Smooth muscle cell of the pulmonary artery (primary cell): ENCODE measurements around the gene B4GALNT1. TPM values are rescaled to one million over a fixed set of nuclear protein-coding genes. Genes with fewer than 3 reads are reported as not detected.

Source experiments
- total RNA-seq: library from RNA; depleted of rRNA; stranded (reverse); fragments of >200 nt; gene quantifications from 2 replicates; pipeline ENCODE4 v1.2.3, GENCODE V29; 2014

The B4GALNT1 gene
- total RNA-seq, result 6.4 and 14.5 TPM in 2 replicates

GRCh38 chr12:57632958-57633840 lies at the start of gene B4GALNT1:
Gene B4GALNT1, minus strand, starts transcription at chr12:57633201. Its CDS starts 1,069 bp downstream, at chr12:57632132.

GRCh38 chr12:57611108-57611826 lies 21.7 kb downstream of the B4GALNT1 start, which contains the start of gene ARHGEF25:
Gene ARHGEF25, plus strand, starts transcription at chr12:57611435. Its CDS starts 460 bp downstream, at chr12:57611895.

GRCh38 chr12:57604454-57604991 lies 28.5 kb downstream of the B4GALNT1 start, which contains the start of gene DTX3:
Gene DTX3, plus strand, starts transcription at chr12:57604824. Its CDS starts 1,694 bp downstream, at chr12:57606518.

GRCh38 chr12:57590864-57591781 lies 41.9 kb downstream of the B4GALNT1 start, which contains the start of gene PIP4K2C:
Gene PIP4K2C, plus strand, starts transcription at chr12:57591192. Its CDS starts 98 bp downstream, at chr12:57591290.

Other genes starting within 250 kb of the B4GALNT1 start
- gene R3HDM2, start 202.2 kb downstream of the B4GALNT1 start, total RNA-seq, result 27.4 and 33.8 TPM in 2 replicates
- gene INHBC, start 198.4 kb downstream of the B4GALNT1 start, total RNA-seq, result not detected in 2 replicates
- gene INHBE, start 177.9 kb downstream of the B4GALNT1 start, total RNA-seq, result 2.0 and 2.1 TPM in 2 replicates
- gene GLI1, start 173.4 kb downstream of the B4GALNT1 start, total RNA-seq, result 0.26 and 0.76 TPM in 2 replicates
- gene ARHGAP9, start 153.3 kb downstream of the B4GALNT1 start, total RNA-seq, result 0.07 and 0.33 TPM in 2 replicates
- gene MARS1, start 145.1 kb downstream of the B4GALNT1 start, total RNA-seq, result 137 and 193 TPM in 2 replicates
- 42.5 and 66.2 TPM in 2 replicates for gene DDIT3, start 112.7 kb downstream of the B4GALNT1 start, total RNA-seq
- gene MBD6, start 110.4 kb downstream of the B4GALNT1 start, total RNA-seq, result 8.2 and 15.3 TPM in 2 replicates
- gene DCTN2, start 86.0 kb downstream of the B4GALNT1 start, total RNA-seq, result 99.9 and 100.0 TPM in 2 replicates
- gene KIF5A, start 83.2 kb downstream of the B4GALNT1 start, total RNA-seq, result 0.98 and 2.1 TPM in 2 replicates
- 22.9 and 28.2 TPM in 2 replicates for gene PIP4K2C, start 42.0 kb downstream of the B4GALNT1 start, total RNA-seq
- 15.6 and 24.3 TPM in 2 replicates for gene DTX3, start 28.4 kb downstream of the B4GALNT1 start, total RNA-seq
- 31.5 and 31.7 TPM in 2 replicates for gene ARHGEF25, start 21.8 kb downstream of the B4GALNT1 start, total RNA-seq
- gene OS9, start 60.9 kb upstream of the B4GALNT1 start, total RNA-seq, result 330 and 353 TPM in 2 replicates
- 0.17 and 0.20 TPM in 2 replicates for gene AGAP2, start 105.5 kb upstream of the B4GALNT1 start, total RNA-seq
- 51.1 and 81.8 TPM in 2 replicates for gene TSPAN31, start 111.8 kb upstream of the B4GALNT1 start, total RNA-seq
- 152 and 184 TPM in 2 replicates for gene CDK4, start 119.1 kb upstream of the B4GALNT1 start, total RNA-seq
- 4.2 and 6.2 TPM in 2 replicates for gene MARCHF9, start 121.9 kb upstream of the B4GALNT1 start, total RNA-seq
- 0.20 and 0.79 TPM in 2 replicates for gene CYP27B1, start 133.9 kb upstream of the B4GALNT1 start, total RNA-seq
- gene METTL1, start 138.9 kb upstream of the B4GALNT1 start, total RNA-seq, result 6.2 and 13.6 TPM in 2 replicates
- 6.1 and 10.7 TPM in 2 replicates for gene EEF1AKMT3, start 139.4 kb upstream of the B4GALNT1 start, total RNA-seq
- gene TSFM, start 149.6 kb upstream of the B4GALNT1 start, total RNA-seq, result 16.0 and 17.1 TPM in 2 replicates
- gene AVIL, start 185.5 kb upstream of the B4GALNT1 start, total RNA-seq, result 4.0 and 4.2 TPM in 2 replicates
- 81.6 and 108 TPM in 2 replicates for gene CTDSP2, start 213.5 kb upstream of the B4GALNT1 start, total RNA-seq